HepG2 (cell line): ENCODE data around the gene CEP128. TPM values are rescaled to one million over a fixed set of nuclear protein-coding genes. Genes with fewer than 3 reads are reported as not detected.

Source experiments
- ATAC-seq: fragments of 200-7000 bp; cut with Tn5 transposase; 3 replicates; pipeline ENCODE4 v1.9.1; 2020; ENCODE audit warnings: mild to moderate bottlenecking, moderate library complexity
- BruUV-seq: library from RNA; stranded (reverse); fragments of 400-500 nt; replicated peaks from 2 replicates; lab custom pipeline; 2021; lab: Mats Ljungman, UMichigan
- CTCF ChIA-PET: fragments of 300-600 bp; formaldehyde crosslinking; extraction: SDS; loops from one replicate; lab custom pipeline; 2021; ENCODE audit warnings: low total read pairs, inconsistent platforms, low intra/inter-chr PET ratio; lab: Yijun Ruan, JAX
- POLR2A ChIA-PET: fragments of 350-600 bp; sonication (Branson Sonifier 250); formaldehyde crosslinking; loops from one replicate; lab custom pipeline; 2020; ENCODE audit warnings: antibody characterized with exemption, inconsistent platforms; lab: Yijun Ruan, JAX
- DNase-seq: peaks from one replicate; pipeline ENCODE4 v3.0.0-alpha.2; 2015; ENCODE audit warnings: low spot score
- FAIRE-seq: peaks from 3 replicates; lab custom pipeline; 2011; peaks lifted over from hg19 to GRCh38; lab: Jason Lieb, UNC
- H2AFZ ChIP-seq: one replicate; pipeline ENCODE4 v1.6.1; 2011; ENCODE audit warnings: low read length, inconsistent platforms
- H3K27ac ChIP-seq: fragments of 300-600 bp; 3 replicates; pipeline ENCODE4 v1.8.0; 2011; ENCODE audit warnings: mixed run types, mild to moderate bottlenecking, mixed read lengths, low read length, inconsistent platforms; ENCODE audit not compliant: insufficient read depth; ENCODE audit errors: extremely low read length
- H3K27me3 ChIP-seq, 2 experiments: fragments of 200-600 bp in 1 of 2; 2 replicates in 1 of 2; 3 replicates in 1 of 2; pipeline versions ENCODE4 v1.6.0 to v1.8.0; 2011; ENCODE audit warnings: low read length in 2 of 2, mild to moderate bottlenecking in 2 of 2, moderate library complexity in 2 of 2, inconsistent platforms in 1 of 2; ENCODE audit not compliant: insufficient read depth in 2 of 2, control insufficient read depth in 1 of 2
- H3K36me3 ChIP-seq, 2 experiments: fragments of 200-600 bp in 1 of 2; replicated peaks in 1 of 2; 2 replicates in 1 of 2; 3 replicates in 1 of 2; pipeline versions ENCODE4 v1.5.1 to v1.8.0; 2011; ENCODE audit warnings: low read length in 2 of 2, inconsistent platforms in 1 of 2; ENCODE audit not compliant: insufficient read depth in 2 of 2, control insufficient read depth in 1 of 2
- H3K4me1 ChIP-seq: 2 replicates; pipeline ENCODE4 v1.5.1; 2012; ENCODE audit warnings: low read length, inconsistent platforms; ENCODE audit not compliant: insufficient read depth
- H3K4me2 ChIP-seq: 2 replicates; pipeline ENCODE4 v1.6.0; 2011; ENCODE audit warnings: low read depth, low read length, inconsistent platforms
- H3K4me3 ChIP-seq, 3 experiments: fragments of 200-600 bp in 1 of 3; sonication (generic), shearing (Covaris generic) in 1 of 3; replicated peaks in 1 of 3; 2 replicates each; pipeline ENCODE4 v1.5.1; 2011 to 2016; ENCODE audit warnings: low read length in 3 of 3, inconsistent platforms in 2 of 3, low read depth in 2 of 3, mild to moderate bottlenecking in 2 of 3, control low read depth in 1 of 3, mixed read lengths in 1 of 3; ENCODE audit not compliant: insufficient read depth in 1 of 3
- H3K79me2 ChIP-seq: one replicate; pipeline ENCODE4 v1.6.1; 2011; ENCODE audit warnings: low read length, inconsistent platforms; ENCODE audit not compliant: insufficient read depth
- H3K9ac ChIP-seq: 2 replicates; pipeline ENCODE4 v1.6.0; 2011; ENCODE audit warnings: mild to moderate bottlenecking, low read depth, low read length, inconsistent platforms; ENCODE audit not compliant: insufficient read depth
- H3K9me3 ChIP-seq: 2 replicates; pipeline ENCODE4 v1.5.1; 2012; ENCODE audit warnings: mild to moderate bottlenecking, low read length
- H4K20me1 ChIP-seq: 2 replicates; pipeline ENCODE4 v1.6.0; 2011; ENCODE audit warnings: inconsistent platforms, mild to moderate bottlenecking, low read length, moderate library complexity; ENCODE audit not compliant: insufficient read depth
- ARID3A ChIP-seq: IDR thresholded peaks from 2 replicates; pipeline ENCODE4 v1.6.1; 2012; ENCODE audit warnings: low read depth, low read length, improper control_type of control experiment
- GPN1 ChIP-seq: sonication (generic); formaldehyde crosslinking; IDR thresholded peaks from 2 replicates; pipeline ENCODE4 v1.5.1; 2020; ENCODE audit warnings: missing genetic modification reagents, borderline replicate concordance
- HINFP ChIP-seq: sonication (generic); formaldehyde crosslinking; IDR thresholded peaks from 2 replicates; pipeline ENCODE4 v1.4.0; 2020; ENCODE audit warnings: low read depth, mild to moderate bottlenecking, missing genetic modification reagents
- HOXA3 ChIP-seq: sonication (generic); formaldehyde crosslinking; IDR thresholded peaks from 2 replicates; pipeline ENCODE4 v1.5.0; 2020; ENCODE audit warnings: missing genetic modification reagents
- JUND ChIP-seq: sonication (generic); formaldehyde crosslinking; IDR thresholded peaks from 2 replicates; pipeline ENCODE4 v1.8.0; 2022; ENCODE audit warnings: mild to moderate bottlenecking, missing genetic modification reagents
- NCOA2 ChIP-seq: sonication (generic); formaldehyde crosslinking; IDR thresholded peaks from 2 replicates; pipeline ENCODE4 v1.8.0; 2022; ENCODE audit warnings: inconsistent platforms
- POLR2G ChIP-seq: fragments of 200-400 bp; formaldehyde crosslinking; IDR thresholded peaks from 2 replicates; pipeline ENCODE4 v1.6.1; 2018; ENCODE audit warnings: mild to moderate bottlenecking, low read depth, low read length, moderate library complexity
- ZFP41 ChIP-seq: sonication (generic); formaldehyde crosslinking; IDR thresholded peaks from 2 replicates; pipeline ENCODE4 v1.4.0; 2020; ENCODE audit warnings: mild to moderate bottlenecking, missing genetic modification reagents, borderline replicate concordance
- ZFYVE20 ChIP-seq: sonication (generic); formaldehyde crosslinking; IDR thresholded peaks from 2 replicates; pipeline ENCODE4 v1.8.0; 2023; ENCODE audit warnings: low read depth, mild to moderate bottlenecking, moderate library complexity, missing genetic modification reagents, borderline replicate concordance
- ZNF124 ChIP-seq: sonication (generic); formaldehyde crosslinking; IDR thresholded peaks from 2 replicates; pipeline ENCODE4 v1.4.0; 2020; ENCODE audit warnings: missing genetic modification reagents
- ZNF292 ChIP-seq: sonication (generic); formaldehyde crosslinking; IDR thresholded peaks from 2 replicates; pipeline ENCODE4 v1.8.1; 2022; ENCODE audit warnings: mild to moderate bottlenecking, low read depth, missing genetic modification reagents, borderline replicate concordance
- ZNF343 ChIP-seq: sonication (generic); formaldehyde crosslinking; IDR thresholded peaks from 2 replicates; pipeline ENCODE4 v1.4.0; 2020; ENCODE audit warnings: mild to moderate bottlenecking, missing genetic modification reagents
- ZNF556 ChIP-seq: sonication (generic); formaldehyde crosslinking; IDR thresholded peaks from 2 replicates; pipeline ENCODE4 v1.4.0; 2020; ENCODE audit warnings: mild to moderate bottlenecking, missing genetic modification reagents, borderline replicate concordance
- ZNF780A ChIP-seq: sonication (generic); formaldehyde crosslinking; IDR thresholded peaks from 2 replicates; pipeline ENCODE4 v1.8.0; 2022; ENCODE audit warnings: mild to moderate bottlenecking, missing genetic modification reagents, moderate library complexity
- ZSCAN22 ChIP-seq: sonication (generic); formaldehyde crosslinking; IDR thresholded peaks from 2 replicates; pipeline ENCODE4 v1.4.0; 2020; ENCODE audit warnings: mild to moderate bottlenecking, missing genetic modification reagents
- WGBS: methylation state at CpG from one replicate; pipeline ENCODE4 v1.1.6; 2017; ENCODE audit warnings: low lambda C conversion rate; 5-methylcytosine and 5-hydroxymethylcytosine counted together
- in situ Hi-C: cut with HindIII; loops from 2 replicates; pipeline ENCODE4 v1.10.0; 2017; ENCODE audit warnings: low pct_unique_long_range_greater_than_20kb; ENCODE audit not compliant: extremely low pct_ligation_motif_present
- intact Hi-C: fragments of 100-400 bp; cut with micrococcal nuclease; formaldehyde crosslinking; loops from one replicate; pipeline ENCODE4 v1.10.0; 2022; ENCODE audit not compliant: unreplicated experiment
- polyA plus RNA-seq, 8 experiments: library from polyadenylated mRNA; depleted of rRNA in 3 of 8; stranded (reverse) in 7 of 8; unstranded in 1 of 8; fragments of >200 nt; fragmentation: Illumina TruSeq in 4 of 8; extraction: Trizol in 4 of 8; gene quantifications; 2 replicates each; pipeline versions ENCODE4 v1.2.1 to v1.2.3, GENCODE V29; 2011 to 2016; ENCODE audit warnings: low read depth in 4 of 8, missing spikeins in 1 of 8, mixed read lengths in 1 of 8; ENCODE audit not compliant: insufficient read depth in 1 of 8
- total RNA-seq, 5 experiments: library from RNA; depleted of rRNA; stranded (reverse); fragments of >200 nt; fragmentation: Illumina TruSeq; extraction: Trizol; gene quantifications; 2 replicates each; pipeline ENCODE4 v1.2.3, GENCODE V29; 2016; ENCODE audit warnings: low read depth in 1 of 5

Gene CEP128
- total and polyA plus RNA-seq, 2 of the 13 experiments (the other 11 are each of a cell fraction or from before 2014, with no cell fraction given): 1.3 to 7.5 TPM

GRCh38 chr14:80544366-80544765 is 397.2 kb downstream of the CEP128 start (continued):
- TF ChIP-seq ARID3A: no peak
- TF ChIP-seq ZNF556 (CRISPR knock-in tag): no peak
- no peak for TF ChIP-seq ZNF124 (CRISPR knock-in tag)
- no peak for TF ChIP-seq ZFP41 (CRISPR knock-in tag)
- TF ChIP-seq JUND: no peak
- no peak for TF ChIP-seq POLR2G
- TF ChIP-seq, all 625 proteins: peak for 0

- no peak for FAIRE-seq
- CTCF ChIA-PET: no interaction called here
- no TSS peak for BruUV-seq
Measured at GRCh38 chr14:80543211-80543610, 398.3 kb downstream of the CEP128 start.

More at GRCh38 chr14:80543211-80543610, 398.3 kb downstream of the CEP128 start:
- Histone ChIP-seq H3K27me3 (no peaks in the 10 kb centered on the region), H4K20me1 (no peaks in the 10 kb centered on the region), H3K9me3 (no peaks in the 10 kb centered on the region), H2AFZ (no peak overlapping the region), H3K27ac (no peak overlapping the region), H3K4me2 (no peak overlapping the region), H3K4me3 (no peak overlapping the region), H3K36me3 (no peaks in the 10 kb centered on the region)
- in situ Hi-C loops: no loop called here
- no peak for DNase-seq
- intact Hi-C loops: no loop called here
- WGBS: 91% methylated on average over 2 of the region's 2 CpGs
- TF ChIP-seq HOXA3 (CRISPR knock-in tag) (no peak), ZNF780A (CRISPR knock-in tag) (no peak), ZSCAN22 (CRISPR knock-in tag) (no peak), GPN1 (no peak), ZNF292 (CRISPR knock-in tag) (no peak), NCOA2 (CRISPR knock-in tag) (no peak), ZFYVE20 (CRISPR knock-in tag) (no peak), HINFP (CRISPR knock-in tag) (no peak), ZNF343 (CRISPR knock-in tag) (no peak)
- TF ChIP-seq, all 625 proteins: peak for 0
- Histone ChIP-seq H3K4me1 (no peaks in the 10 kb centered on the region), H3K79me2 (no peaks in the 10 kb centered on the region), H3K9ac (no peak overlapping the region)
- POLR2A ChIA-PET: no interaction called here
- ATAC-seq: no peak
